Esophagus squamous epithelium (tissue), 4 donors: ENCODE data around the gene GMDS.

Experiments
- POLR2A ChIP-seq, 4 donors: fragments of 450-650 bp; IDR thresholded peaks; one replicate each; pipeline ENCODE4 v1.6.1; 2017; ENCODE audit warnings: antibody characterized with exemption in 4 of 4, mild to moderate bottlenecking in 4 of 4, moderate library complexity in 3 of 4
- TF ChIP-seq, protein P1 (sequence below), 6 experiments: fragments of 450-650 bp in 4 of 6; fragments of 200-600 bp in 2 of 6; sonication (generic) in 2 of 6; IDR thresholded peaks; one replicate each; pipeline ENCODE4 v1.5.1; 2016 to 2019; ENCODE audit warnings: antibody characterized with exemption in 6 of 6, mild to moderate bottlenecking in 4 of 6, moderate library complexity in 4 of 6

GRCh38 chr6:1842334-1842733 lies 403.1 kb downstream of the GMDS start:
- TF ChIP-seq, protein P1, sequence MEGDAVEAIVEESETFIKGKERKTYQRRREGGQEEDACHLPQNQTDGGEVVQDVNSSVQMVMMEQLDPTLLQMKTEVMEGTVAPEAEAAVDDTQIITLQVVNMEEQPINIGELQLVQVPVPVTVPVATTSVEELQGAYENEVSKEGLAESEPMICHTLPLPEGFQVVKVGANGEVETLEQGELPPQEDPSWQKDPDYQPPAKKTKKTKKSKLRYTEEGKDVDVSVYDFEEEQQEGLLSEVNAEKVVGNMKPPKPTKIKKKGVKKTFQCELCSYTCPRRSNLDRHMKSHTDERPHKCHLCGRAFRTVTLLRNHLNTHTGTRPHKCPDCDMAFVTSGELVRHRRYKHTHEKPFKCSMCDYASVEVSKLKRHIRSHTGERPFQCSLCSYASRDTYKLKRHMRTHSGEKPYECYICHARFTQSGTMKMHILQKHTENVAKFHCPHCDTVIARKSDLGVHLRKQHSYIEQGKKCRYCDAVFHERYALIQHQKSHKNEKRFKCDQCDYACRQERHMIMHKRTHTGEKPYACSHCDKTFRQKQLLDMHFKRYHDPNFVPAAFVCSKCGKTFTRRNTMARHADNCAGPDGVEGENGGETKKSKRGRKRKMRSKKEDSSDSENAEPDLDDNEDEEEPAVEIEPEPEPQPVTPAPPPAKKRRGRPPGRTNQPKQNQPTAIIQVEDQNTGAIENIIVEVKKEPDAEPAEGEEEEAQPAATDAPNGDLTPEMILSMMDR (IDR thresholded peaks at IDR 0.05): no peak
- TF ChIP-seq POLR2A (IDR thresholded peaks at IDR 0.05): no peak
